CD14-positive monocyte (primary cell): ENCODE measurements around the gene NLGN1. TPM values are rescaled to one million over a fixed set of nuclear protein-coding genes. Genes with fewer than 3 reads are reported as not detected.

Source experiments
- DNase-seq, 3 donors: peaks; one replicate each; pipeline ENCODE4 v3.0.0-alpha.2; 2011 to 2022
- H2AFZ ChIP-seq: 2 replicates; pipeline ENCODE4 v1.6.0; 2012; ENCODE audit warnings: mild to moderate bottlenecking, low read depth, low read length, inconsistent platforms; ENCODE audit not compliant: insufficient read depth, poor library complexity, severe bottlenecking
- H3K27ac ChIP-seq, 2 donors: 1 replicate in 1 of 2; 2 replicates in 1 of 2; pipeline ENCODE4 v1.5.1; 2012 to 2013; ENCODE audit warnings: low read length in 2 of 2, control low read depth in 1 of 2, inconsistent platforms in 1 of 2, low read depth in 1 of 2, mild to moderate bottlenecking in 1 of 2
- H3K27me3 ChIP-seq, 2 donors: one replicate each; pipeline versions ENCODE4 v1.6.0 to v1.6.1; 2011 to 2013; ENCODE audit warnings: low read length in 2 of 2; ENCODE audit not compliant: control insufficient read depth in 2 of 2, insufficient read depth in 2 of 2
- H3K36me3 ChIP-seq, 2 donors: replicated peaks in 1 of 2; 1 replicate in 1 of 2; 2 replicates in 1 of 2; pipeline versions ENCODE4 v1.5.1 to v1.6.1; 2012 to 2013; ENCODE audit warnings: low read length in 2 of 2, control low read depth in 1 of 2, inconsistent platforms in 1 of 2, mild to moderate bottlenecking in 1 of 2; ENCODE audit not compliant: insufficient read depth in 2 of 2, control insufficient read depth in 1 of 2
- H3K4me1 ChIP-seq, 2 donors: 1 replicate in 1 of 2; 2 replicates in 1 of 2; pipeline versions ENCODE4 v1.5.1 to v1.6.1; 2012 to 2013; ENCODE audit warnings: low read length in 2 of 2, control low read depth in 1 of 2, inconsistent platforms in 1 of 2, mild to moderate bottlenecking in 1 of 2, moderate library complexity in 1 of 2; ENCODE audit not compliant: insufficient read depth in 2 of 2, control insufficient read depth in 1 of 2
- H3K4me2 ChIP-seq: replicated peaks from 2 replicates; pipeline ENCODE3; 2012; ENCODE audit warnings: low read length, moderate library complexity, mild to moderate bottlenecking; ENCODE audit not compliant: poor library complexity, severe bottlenecking; ENCODE audit errors: extremely low read depth
- H3K4me3 ChIP-seq, 3 experiments: fragments of 200-600 bp in 1 of 3; sonication (generic) in 1 of 3; replicated peaks in 1 of 3; 1 replicate in 2 of 3; 2 replicates in 1 of 3; pipeline ENCODE4 v1.5.1; 2011 to 2013; ENCODE audit warnings: low read length in 3 of 3, mild to moderate bottlenecking in 3 of 3, control low read depth in 2 of 3, low read depth in 2 of 3, inconsistent platforms in 1 of 3, moderate library complexity in 1 of 3
- H3K79me2 ChIP-seq: 2 replicates; pipeline ENCODE4 v1.6.0; 2012; ENCODE audit warnings: mild to moderate bottlenecking, control low read depth, inconsistent platforms, low read length, moderate library complexity; ENCODE audit not compliant: insufficient read depth
- H3K9ac ChIP-seq: 2 replicates; pipeline ENCODE4 v1.6.0; 2017; ENCODE audit warnings: low read length, mild to moderate bottlenecking; ENCODE audit not compliant: insufficient read depth, poor library complexity, severe bottlenecking
- H3K9me3 ChIP-seq, 2 donors: replicated peaks in 1 of 2; 1 replicate in 1 of 2; 2 replicates in 1 of 2; pipeline versions ENCODE4 v1.5.1 to v1.6.1; 2012 to 2013; ENCODE audit warnings: low read length in 2 of 2, control low read depth in 1 of 2; ENCODE audit not compliant: control insufficient read depth in 1 of 2, insufficient read depth in 1 of 2
- H4K20me1 ChIP-seq: 2 replicates; pipeline ENCODE4 v1.6.0; 2012; ENCODE audit warnings: mild to moderate bottlenecking, low read length, control low read depth, moderate library complexity; ENCODE audit not compliant: insufficient read depth
- H3K27ac Mint-ChIP-seq, 7 donors: one replicate each; pipeline ENCODE4 v1.8.0; 2020; ENCODE audit warnings: mild to moderate bottlenecking in 7 of 7, mixed read lengths in 7 of 7, moderate library complexity in 6 of 7, inconsistent platforms in 2 of 7
- H3K27me3 Mint-ChIP-seq, 3 donors: one replicate each; pipeline ENCODE4 v1.8.0; 2021 to 2022; ENCODE audit warnings: low read depth in 3 of 3, mild to moderate bottlenecking in 3 of 3, mixed read lengths in 3 of 3, moderate library complexity in 3 of 3, inconsistent platforms in 1 of 3
- H3K36me3 Mint-ChIP-seq, 2 donors: one replicate each; pipeline ENCODE4 v1.8.0; 2020; ENCODE audit warnings: mixed read lengths in 2 of 2, inconsistent platforms in 1 of 2, mild to moderate bottlenecking in 1 of 2
- H3K4me1 Mint-ChIP-seq: one replicate; pipeline ENCODE4 v1.8.0; 2020; ENCODE audit warnings: mild to moderate bottlenecking, mixed read lengths
- H3K4me3 Mint-ChIP-seq, 2 donors: one replicate each; pipeline ENCODE4 v1.8.0; 2020; ENCODE audit warnings: mild to moderate bottlenecking in 2 of 2, mixed read lengths in 2 of 2, moderate library complexity in 1 of 2
- H3K9me3 Mint-ChIP-seq, 7 donors: one replicate each; pipeline ENCODE4 v1.8.0; 2020 to 2022; ENCODE audit warnings: mixed read lengths in 7 of 7, mild to moderate bottlenecking in 6 of 7, moderate library complexity in 6 of 7, inconsistent platforms in 2 of 7
- CTCF ChIP-seq: fragments of 200-600 bp; IDR thresholded peaks from one replicate; pipeline ENCODE4 v1.8.0; 2022; ENCODE audit warnings: antibody characterized with exemption, mild to moderate bottlenecking
- whole genome bisulfite sequencing: methylation state at CpG from one replicate; pipeline ENCODE4 v1.1.5; 2013; ENCODE audit warnings: missing lambda C conversion rate; ENCODE audit not compliant: insufficient coverage; 5-methylcytosine and 5-hydroxymethylcytosine counted together
- intact Hi-C, 2 donors: fragments of 100-400 bp; cut with micrococcal nuclease; formaldehyde crosslinking; loops; one replicate each; pipeline versions ENCODE4 v1.15.0 to v1.15.1; 2023
- polyA plus RNA-seq, 3 donors: library from polyadenylated mRNA; depleted of rRNA in 1 of 3; unstranded in 2 of 3; stranded (reverse) in 1 of 3; fragments of 300-500 nt in 2 of 3; fragments of >200 nt in 1 of 3; fragmentation: Illumina TruSeq in 2 of 3; gene quantifications; 1 replicate in 2 of 3; 2 replicates in 1 of 3; pipeline ENCODE4 v1.2.3, GENCODE V29; 2012 to 2021

NLGN1 gene
- polyA plus RNA-seq, 3 donors: not detected

GRCh38 chr3:173993299-173993698 lies 595.8 kb downstream of the NLGN1 start:
- WGBS: 60% methylated on average over 1 of the region's 1 CpG
- Mint-ChIP-seq H3K4me3 (no peak overlapping the region), H3K27ac (no peak overlapping the region), H3K9me3 (peaks cover 0 to 3% (median 0%) of the 10 kb centered on the region in 7 donors), H3K36me3 (no peaks in the 10 kb centered on the region), H3K4me1 (no peaks in the 10 kb centered on the region), H3K27me3 (no peaks in the 10 kb centered on the region)
- no peak overlapping the region for H2AFZ ChIP-seq
- no peak overlapping the region for H3K9ac ChIP-seq
- intact Hi-C loops: no loop called here
- no peaks in the 10 kb centered on the region for H3K27me3 ChIP-seq
- no peak for TF ChIP-seq CTCF
- H3K4me1 ChIP-seq: no peaks in the 10 kb centered on the region
- H3K4me3 ChIP-seq: no peak overlapping the region
- no peak overlapping the region for H3K27ac ChIP-seq
- no peaks in the 10 kb centered on the region for H3K79me2 ChIP-seq
- DNase-seq: no peak
- H4K20me1 ChIP-seq: no peaks in the 10 kb centered on the region
- H3K36me3 ChIP-seq: no peaks in the 10 kb centered on the region
- no peak overlapping the region for H3K4me2 ChIP-seq
- no peaks in the 10 kb centered on the region for H3K9me3 ChIP-seq

- H3K36me3 ChIP-seq: no peaks in the 10 kb centered on the region
- H3K4me3 ChIP-seq: no peak overlapping the region
- H3K27ac ChIP-seq: no peak overlapping the region
- DNase-seq: no peak
- no peaks in the 10 kb centered on the region for H3K4me1 ChIP-seq
- no peak overlapping the region for H3K4me2 ChIP-seq
- H3K27me3 ChIP-seq: no peaks in the 10 kb centered on the region
- H3K27ac Mint-ChIP-seq: no peak overlapping the region
- no peak overlapping the region for H3K9ac ChIP-seq
- H3K27me3 Mint-ChIP-seq: no peaks in the 10 kb centered on the region
- no peak overlapping the region for H3K4me3 Mint-ChIP-seq
- TF ChIP-seq CTCF: no peak
- no CpG with 5 or more reads among the region's 1 CpG for WGBS
- no peaks in the 10 kb centered on the region for H3K79me2 ChIP-seq
- H3K9me3 ChIP-seq: no peaks in the 10 kb centered on the region
- H2AFZ ChIP-seq: no peak overlapping the region
- intact Hi-C loops: no loop called here
- no peaks in the 10 kb centered on the region for H3K4me1 Mint-ChIP-seq
- H3K9me3 Mint-ChIP-seq: no peaks in the 10 kb centered on the region
- no peaks in the 10 kb centered on the region for H3K36me3 Mint-ChIP-seq
- no peaks in the 10 kb centered on the region for H4K20me1 ChIP-seq
These were observed 603.1 kb downstream of the NLGN1 start for GRCh38 chr3:174000675-174001074.
